ENCODE measurements around the gene APAF1.

GRCh38 chr12:98750511-98750910, 105.4 kb downstream of the APAF1 start:
- TF ChIP-seq, protein P1, sequence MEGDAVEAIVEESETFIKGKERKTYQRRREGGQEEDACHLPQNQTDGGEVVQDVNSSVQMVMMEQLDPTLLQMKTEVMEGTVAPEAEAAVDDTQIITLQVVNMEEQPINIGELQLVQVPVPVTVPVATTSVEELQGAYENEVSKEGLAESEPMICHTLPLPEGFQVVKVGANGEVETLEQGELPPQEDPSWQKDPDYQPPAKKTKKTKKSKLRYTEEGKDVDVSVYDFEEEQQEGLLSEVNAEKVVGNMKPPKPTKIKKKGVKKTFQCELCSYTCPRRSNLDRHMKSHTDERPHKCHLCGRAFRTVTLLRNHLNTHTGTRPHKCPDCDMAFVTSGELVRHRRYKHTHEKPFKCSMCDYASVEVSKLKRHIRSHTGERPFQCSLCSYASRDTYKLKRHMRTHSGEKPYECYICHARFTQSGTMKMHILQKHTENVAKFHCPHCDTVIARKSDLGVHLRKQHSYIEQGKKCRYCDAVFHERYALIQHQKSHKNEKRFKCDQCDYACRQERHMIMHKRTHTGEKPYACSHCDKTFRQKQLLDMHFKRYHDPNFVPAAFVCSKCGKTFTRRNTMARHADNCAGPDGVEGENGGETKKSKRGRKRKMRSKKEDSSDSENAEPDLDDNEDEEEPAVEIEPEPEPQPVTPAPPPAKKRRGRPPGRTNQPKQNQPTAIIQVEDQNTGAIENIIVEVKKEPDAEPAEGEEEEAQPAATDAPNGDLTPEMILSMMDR (IDR thresholded peaks at IDR 0.05), result no peak
- no peak for TF ChIP-seq POLR2AphosphoS5 (IDR thresholded peaks at IDR 0.05)
- no peak for TF ChIP-seq POLR2A (IDR thresholded peaks at IDR 0.05; ENCODE audit: low read depth)

Data from esophagus muscularis mucosa (tissue), 3 donors.